ENCODE data around the gene NLK. TPM values are rescaled to one million over a fixed set of nuclear protein-coding genes. Genes with fewer than 3 reads are reported as not detected.

The NLK gene
- total and polyA plus RNA-seq, 2 donors (not counting 3 experiments of a cell fraction or from before 2014, with no cell fraction given), result 23.8 to 34.2 TPM

DNA sequence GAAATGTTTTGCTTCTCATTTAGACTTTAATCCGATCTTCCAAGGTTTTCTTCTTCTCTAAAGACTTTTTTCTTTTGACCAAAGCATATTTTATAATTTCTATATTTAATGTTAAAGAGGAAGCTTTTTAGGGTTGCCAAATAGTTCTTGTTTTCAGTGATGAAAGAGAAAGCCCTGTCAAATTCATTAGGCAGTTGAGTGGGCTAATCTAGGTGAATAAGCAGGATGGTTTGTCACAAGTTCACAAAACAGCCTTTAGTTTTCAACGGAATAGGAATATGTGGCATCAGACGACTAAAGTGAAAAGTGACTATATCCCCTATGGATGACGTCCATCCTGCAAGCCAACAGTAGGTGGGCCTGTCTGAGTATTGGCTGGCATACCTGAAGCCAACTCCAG, 118.8 kb downstream of the NLK start:
- ChIA-PET POLR2A (no interaction called here), CTCF (interaction anchor here (1.1 to 1.6 kb wide), 2 partner anchors 11 to 36 kb away, joined by 3 to 4 read pairs; no protein-coding TSS in a partner anchor)
- H3K27me3 ChIP-seq (ENCODE audit: control insufficient read depth in 2 of 2, insufficient read depth in 2 of 2, low read length in 2 of 2), result no peaks in the 10 kb centered on the region
- H3K4me3 ChIP-seq (replicated peaks in 1 of 3; ENCODE audit: insufficient read depth in 1 of 3, low read depth in 1 of 3, low read length in 3 of 3), result no peak overlapping the region
- DNase-seq (ENCODE audit: low read depth, low spot score) (no peak), FAIRE-seq (no peak)
- no peaks in the 10 kb centered on the region for H3K9me1 ChIP-seq (replicated peaks; ENCODE audit: control insufficient read depth, extremely low read depth, insufficient read depth, low read length)
- no TSS peak for BruUV-seq (replicated peaks)
- no peak overlapping the region for H3K9ac ChIP-seq (replicated peaks; ENCODE audit: extremely low read depth, insufficient read depth, low read length)
- no peaks in the 10 kb centered on the region for H3K4me1 ChIP-seq (ENCODE audit: control insufficient read depth, extremely low read depth, insufficient read depth, low read length)
- H3K79me2 ChIP-seq (ENCODE audit: control insufficient read depth, insufficient read depth, low read length), result no peaks in the 10 kb centered on the region
- H2AFZ ChIP-seq (ENCODE audit: low read depth, low read length), result no peak overlapping the region
- dilution Hi-C loops (cut with MboI; ENCODE audit: extremely low pct_ligation_motif_present, low sequenced_read_pairs) (no loop called here), intact Hi-C loops (cut with micrococcal nuclease) (no loop called here)
- peaks cover 0 to 2% of the 10 kb centered on the region in 2 experiments for H3K36me3 ChIP-seq (ENCODE audit: control insufficient read depth in 2 of 2, extremely low read depth in 1 of 2, insufficient read depth in 2 of 2, low read length in 2 of 2)
- TF ChIP-seq POLR2A (IDR thresholded peaks at IDR 0.05; ENCODE audit: low read depth, low read length) (no peak), MAX (IDR thresholded peaks at IDR 0.05; ENCODE audit: insufficient read depth, insufficient read length) (no peak), POLR2AphosphoS5 (IDR thresholded peaks at IDR 0.05; ENCODE audit: insufficient read depth, low read depth, low read length) (no peak), CTCF (IDR thresholded peaks at IDR 0.05; ENCODE audit: extremely low read depth in 1 of 2, insufficient read depth in 1 of 2, low read depth in 1 of 2, low read length in 2 of 2) (no peak), EZH2 (IDR thresholded peaks at IDR 0.05; ENCODE audit: borderline replicate concordance, low read depth, low read length, severe bottlenecking) (no peak), JUN (IDR thresholded peaks at IDR 0.05; ENCODE audit: borderline replicate concordance, insufficient read depth, insufficient read length, low read depth) (no peak), GATA2 (IDR thresholded peaks at IDR 0.05; ENCODE audit: insufficient read depth, insufficient read length, low read depth, low read length) (no peak), FOS (IDR thresholded peaks at IDR 0.05; ENCODE audit: borderline replicate concordance, insufficient read depth, low read length) (no peak), MYC (IDR thresholded peaks at IDR 0.05; ENCODE audit: low read depth, low read length) (no peak)
- H3K4me2 ChIP-seq (ENCODE audit: insufficient read depth, low read length), result no peak overlapping the region
- no peaks in the 10 kb centered on the region for H3K9me3 ChIP-seq (replicated peaks; ENCODE audit: control insufficient read depth, insufficient read depth, low read length)
- no peaks in the 10 kb centered on the region for H4K20me1 ChIP-seq (replicated peaks; ENCODE audit: control insufficient read depth, extremely low read depth, insufficient read depth, low read length)
- H3K27ac ChIP-seq (ENCODE audit: insufficient read depth, low read depth, low read length), result no peak overlapping the region

Data from endothelial cell of umbilical vein (primary cell).